GM18505 (cell line): ENCODE measurements around the gene ZC3H7A.

ENCODE experiments used
- ATAC-seq: cut with Tn5 transposase; IDR thresholded peaks from one replicate; pipeline ENCODE4 v1.9.1; 2021; ENCODE audit not compliant: unreplicated experiment
- POLR2A ChIP-seq: IDR thresholded peaks from 4 replicates; pipeline ENCODE4 v1.6.1; 2011; ENCODE audit warnings: borderline replicate concordance; ENCODE audit not compliant: insufficient read depth, insufficient read length; ENCODE audit errors: extremely low read depth

The ZC3H7A gene

DNA sequence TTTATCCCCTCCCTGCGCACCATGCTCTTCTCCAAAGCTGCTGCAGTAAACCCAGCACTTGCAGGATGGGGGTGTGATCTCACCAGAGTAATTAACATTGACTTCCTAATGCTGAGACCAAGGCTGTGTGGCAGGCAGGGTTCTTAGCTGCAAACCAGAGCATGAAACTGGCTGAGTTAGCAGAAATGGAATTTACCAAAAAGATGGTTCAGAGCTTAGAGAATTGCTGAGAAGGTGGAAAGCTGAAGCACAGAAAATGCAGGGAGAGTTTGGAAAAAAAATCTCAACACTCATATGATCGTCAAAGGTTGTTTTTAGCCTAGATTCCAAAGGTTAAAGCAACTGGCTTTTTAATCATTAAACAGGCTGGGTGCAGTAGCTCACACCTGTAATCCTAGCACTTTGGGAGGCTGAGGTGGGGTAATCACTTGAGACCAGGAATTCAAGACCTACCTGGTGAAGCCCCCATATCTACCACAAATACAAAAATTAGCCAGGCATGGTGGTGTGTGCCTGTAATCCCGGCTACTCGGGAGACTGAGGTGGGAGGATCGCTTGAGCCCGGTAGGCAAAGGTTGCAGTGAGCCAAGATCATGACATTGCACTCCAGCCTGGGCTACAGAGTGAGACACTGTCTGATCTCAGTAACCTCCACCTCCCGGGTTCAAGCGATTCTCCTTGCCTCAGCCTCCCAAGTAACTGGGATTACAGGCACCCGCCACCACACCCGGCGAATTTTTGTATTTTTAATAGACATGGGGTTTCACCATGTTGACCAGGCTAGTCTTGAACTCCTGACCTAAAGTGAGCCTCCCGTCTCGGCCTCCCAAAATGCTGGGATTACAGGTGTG is 48.4 kb downstream of the ZC3H7A start:
- no peak for TF ChIP-seq POLR2A
- ATAC-seq = no peak

DNA sequence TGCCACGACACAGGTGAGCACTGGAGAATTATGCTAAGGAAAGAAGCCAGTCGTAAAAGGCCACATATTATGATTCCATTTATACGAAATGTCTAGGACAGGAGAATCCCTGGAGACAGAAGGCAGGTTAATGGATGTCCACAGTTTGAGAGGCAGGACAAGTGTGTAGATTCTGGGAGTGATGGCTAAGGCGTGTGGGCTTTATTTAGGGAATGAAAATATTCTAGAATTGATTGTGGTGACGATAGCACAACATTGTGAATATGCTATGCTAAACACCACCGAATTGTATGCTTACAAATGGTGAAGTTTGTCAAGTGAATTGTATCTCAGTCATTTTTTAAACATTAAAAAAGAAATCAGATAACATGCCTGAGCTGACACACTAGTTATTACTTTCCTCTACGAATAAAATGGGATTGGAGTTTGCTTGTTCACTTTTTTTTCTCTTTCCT is 49.1 kb downstream of the ZC3H7A start:
- TF ChIP-seq POLR2A = no peak
- ATAC-seq = no peak

DNA sequence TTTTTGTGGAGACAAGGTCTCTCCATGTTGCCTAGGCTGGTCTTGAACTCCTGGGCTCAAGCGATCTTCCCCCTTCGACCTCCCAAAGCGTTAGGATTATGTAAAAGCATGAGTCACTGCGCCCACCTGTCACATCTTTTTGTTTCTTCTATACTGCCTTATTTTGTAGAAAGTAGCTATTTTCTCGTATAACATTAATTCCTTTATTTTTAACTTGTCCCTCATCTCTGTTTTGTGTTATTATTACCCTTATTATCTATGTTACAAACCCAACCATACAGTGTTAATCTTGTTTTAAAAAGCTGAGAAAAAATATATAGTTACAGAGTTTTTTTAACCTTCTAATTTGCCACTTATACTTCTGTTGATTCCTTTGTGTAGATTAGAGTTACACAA is 53.0 kb downstream of the ZC3H7A start:
- ATAC-seq = no peak
- no peak for TF ChIP-seq POLR2A

DNA sequence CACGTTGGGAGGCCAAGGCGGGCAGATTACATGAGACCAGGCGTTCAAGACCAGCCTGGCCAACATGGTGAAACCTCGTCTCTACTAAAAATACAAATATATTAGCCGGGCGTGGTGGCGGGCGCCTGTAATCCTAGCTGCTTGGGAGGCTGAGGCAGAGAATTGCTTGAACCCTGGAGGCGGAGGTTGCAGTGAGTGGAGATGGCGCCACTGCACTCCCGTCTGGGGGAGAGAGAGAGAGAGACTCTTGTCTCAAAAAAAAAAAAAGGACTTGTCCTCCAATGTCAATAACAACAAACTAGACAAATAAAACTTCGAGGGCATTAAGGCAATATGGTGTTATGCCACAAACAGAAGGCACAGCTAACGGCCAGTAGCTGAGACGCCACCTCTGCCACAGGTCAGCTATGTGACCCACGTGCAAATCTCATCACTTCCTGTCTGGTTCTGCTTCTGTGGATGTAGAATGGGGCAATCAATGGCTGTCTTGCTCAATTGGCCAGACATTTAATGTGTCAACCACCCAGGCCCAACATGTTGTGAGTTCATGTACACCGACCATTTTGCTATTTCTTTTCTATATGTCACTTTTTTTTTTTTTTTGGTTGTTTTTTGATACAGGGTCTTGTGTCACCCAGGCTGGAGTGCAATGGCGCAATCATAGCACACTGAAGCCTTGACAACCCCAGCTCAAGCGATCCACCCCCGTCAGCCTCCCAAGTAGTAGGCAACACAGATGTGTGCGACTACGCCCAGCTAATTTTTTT is 53.6 kb downstream of the ZC3H7A start:
- ATAC-seq = no peak
- no peak for TF ChIP-seq POLR2A

DNA sequence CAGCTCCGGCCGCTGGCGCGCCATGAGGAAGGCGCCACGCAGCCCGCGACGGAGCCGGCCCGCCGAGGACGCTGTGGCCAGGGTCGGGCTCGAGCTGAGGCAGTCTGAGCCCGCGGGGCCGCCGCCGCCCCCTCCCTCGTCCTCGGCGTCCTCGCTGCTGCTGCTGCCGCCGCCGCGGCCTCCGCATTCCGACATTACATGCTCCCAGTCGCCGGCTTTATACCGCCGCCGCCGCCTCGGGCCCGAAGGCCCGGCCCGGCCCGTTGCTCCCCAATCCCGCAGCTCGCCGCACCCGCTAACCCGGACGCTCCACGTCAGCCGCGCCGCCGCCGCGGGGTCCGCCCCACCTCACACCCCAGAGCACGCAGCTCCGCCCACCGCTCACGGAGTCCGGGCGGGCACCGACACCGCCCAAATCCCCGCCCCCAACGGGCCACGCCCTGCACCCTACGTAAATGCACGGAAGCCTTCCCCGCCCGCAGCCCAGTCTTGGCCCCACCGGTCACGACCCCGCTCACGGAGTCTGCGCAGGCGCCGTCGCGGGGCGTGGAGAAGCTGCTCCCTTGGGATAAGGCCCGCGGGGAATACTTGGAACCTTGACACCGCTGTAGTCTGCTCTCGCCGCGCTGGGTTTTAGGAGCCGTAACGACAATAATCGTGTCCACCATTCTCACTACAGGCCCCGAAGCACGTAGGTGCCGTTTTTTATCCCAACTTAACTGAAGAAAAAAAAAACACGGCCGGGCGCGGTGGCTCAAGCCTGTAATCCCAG is 54.3 kb downstream of the ZC3H7A start, which contains the start of gene TXNDC11:
TXNDC11 (minus strand) TSS at position 322 of the 772 bp plus-strand sequence; CDS start at position 195, 127 bp downstream.
- ATAC-seq = peak; percentile 94
- peak; percentile 95 for TF ChIP-seq POLR2A

DNA sequence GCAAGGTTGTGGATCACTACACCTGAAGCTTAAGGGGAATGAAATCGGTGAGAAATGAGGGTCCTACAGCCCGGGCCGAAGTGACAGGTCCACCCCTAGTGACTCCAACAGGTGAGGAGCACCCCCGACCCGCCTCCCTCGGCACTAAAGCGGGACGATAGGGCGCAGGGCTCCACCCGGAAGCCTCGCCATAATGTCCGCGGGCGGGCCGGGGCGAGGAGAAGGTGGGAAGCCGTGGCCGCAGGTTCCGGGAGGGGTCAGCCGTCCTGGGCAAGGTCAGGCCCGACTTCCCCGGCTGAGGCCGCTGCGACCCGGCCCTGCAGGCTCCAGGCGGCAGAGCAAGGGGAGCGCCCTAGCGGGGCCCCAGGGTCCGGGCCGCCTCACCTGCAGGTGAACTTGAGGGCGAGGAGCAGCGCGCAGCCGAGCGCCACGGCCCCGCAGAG is 54.9 kb downstream of the ZC3H7A start:
- ATAC-seq = peak; percentile 32
- TF ChIP-seq POLR2A = no peak

DNA sequence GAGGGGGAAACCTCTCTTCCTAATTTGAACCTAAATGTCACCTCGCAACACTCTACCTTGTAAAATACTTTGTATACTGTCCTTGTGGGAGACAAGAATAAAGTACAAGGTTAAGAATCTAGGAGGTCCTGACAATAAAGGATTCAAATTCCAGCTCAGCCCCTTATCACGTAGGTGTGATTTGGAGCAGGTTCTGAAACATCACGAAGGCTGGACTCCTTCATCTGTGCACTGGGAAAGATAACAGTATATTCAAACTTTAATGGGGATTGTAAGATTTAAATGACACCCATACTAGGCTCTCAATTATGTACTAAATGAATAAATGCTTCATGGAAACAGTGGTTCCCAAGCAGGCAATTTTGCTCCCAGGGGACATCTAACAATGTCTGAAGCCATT is 56.5 kb downstream of the ZC3H7A start:
- ATAC-seq = no peak
- no peak for TF ChIP-seq POLR2A

DNA sequence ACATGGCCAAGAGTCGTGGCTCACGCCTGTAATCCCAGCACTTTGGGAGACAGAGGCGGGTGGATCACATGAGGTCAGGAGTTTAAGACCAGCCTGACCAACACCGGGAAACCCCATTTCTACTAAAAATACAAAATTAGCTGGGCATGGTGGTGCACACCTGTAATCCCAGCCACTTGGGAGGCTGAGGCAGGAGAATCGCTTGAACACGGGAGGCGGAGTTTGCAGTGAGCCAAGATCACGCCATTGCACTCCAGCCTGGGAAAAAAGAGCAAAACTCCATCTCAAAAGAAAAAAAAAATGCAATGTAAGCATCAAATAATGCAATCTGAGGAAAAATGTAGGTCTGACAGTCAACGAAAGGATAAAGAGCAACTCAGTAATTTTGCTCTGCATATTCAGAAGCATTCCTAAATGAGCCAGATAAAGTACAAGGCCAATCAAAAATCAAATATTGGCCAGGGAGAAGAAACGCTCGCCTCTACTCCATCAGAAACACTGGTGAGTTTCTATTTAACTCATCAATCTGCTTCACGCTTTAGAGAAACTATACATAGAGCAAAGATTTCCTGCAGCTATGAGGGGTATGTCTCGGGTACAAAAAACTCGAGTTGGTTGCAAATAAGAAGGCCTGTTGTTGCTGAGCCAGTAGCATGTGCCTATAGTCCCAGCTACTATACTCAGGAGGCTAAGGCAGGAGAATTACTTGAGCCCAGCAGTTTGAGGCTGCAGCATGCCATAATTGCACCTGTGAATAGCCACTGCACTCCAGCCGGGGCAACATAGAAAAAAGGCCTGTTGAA is 58.1 kb downstream of the ZC3H7A start:
- TF ChIP-seq POLR2A = peak; percentile 15
- no peak for ATAC-seq

DNA sequence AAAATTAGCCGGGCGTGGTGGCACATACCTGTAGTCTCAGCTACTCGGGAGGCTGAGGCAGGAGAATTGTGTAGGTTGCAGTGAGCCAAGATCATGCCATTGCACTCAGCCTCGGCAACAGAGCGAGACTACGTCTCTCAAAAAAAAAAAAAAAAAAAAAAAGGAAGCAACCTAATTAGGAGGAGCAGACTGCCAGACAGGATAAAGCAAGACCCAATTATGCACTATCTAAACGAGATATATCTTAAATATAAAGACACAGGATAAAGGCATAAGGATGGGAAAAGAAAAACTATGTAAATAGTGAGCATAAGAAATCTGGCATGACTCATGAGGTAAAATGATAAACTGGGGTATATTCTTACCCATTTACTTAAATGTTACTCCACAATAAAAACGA is 59.3 kb downstream of the ZC3H7A start:
- TF ChIP-seq POLR2A = no peak

DNA sequence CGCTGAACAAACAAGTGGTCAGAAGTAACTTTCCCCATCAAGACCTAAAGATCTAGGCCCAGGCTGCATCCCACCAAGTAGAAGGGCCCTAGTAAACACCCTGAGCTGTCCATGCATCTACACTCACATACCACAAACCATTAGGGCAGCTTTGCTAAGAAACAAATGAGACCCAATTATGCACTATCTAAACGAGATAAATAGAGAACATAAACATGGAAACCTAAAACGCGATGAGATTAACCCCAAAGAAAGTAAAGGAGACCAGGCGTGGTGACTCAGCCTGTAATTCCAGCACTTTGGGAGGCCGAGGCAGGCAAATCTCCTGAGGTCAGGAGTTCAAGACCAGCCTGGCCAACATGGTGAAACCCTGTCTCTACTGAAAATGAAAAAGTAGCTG is 60.2 kb downstream of the ZC3H7A start:
- ATAC-seq = no peak
- no peak for TF ChIP-seq POLR2A

More for the DNA sequence above, 59.3 kb downstream of the ZC3H7A start:
- no peak for ATAC-seq

DNA sequence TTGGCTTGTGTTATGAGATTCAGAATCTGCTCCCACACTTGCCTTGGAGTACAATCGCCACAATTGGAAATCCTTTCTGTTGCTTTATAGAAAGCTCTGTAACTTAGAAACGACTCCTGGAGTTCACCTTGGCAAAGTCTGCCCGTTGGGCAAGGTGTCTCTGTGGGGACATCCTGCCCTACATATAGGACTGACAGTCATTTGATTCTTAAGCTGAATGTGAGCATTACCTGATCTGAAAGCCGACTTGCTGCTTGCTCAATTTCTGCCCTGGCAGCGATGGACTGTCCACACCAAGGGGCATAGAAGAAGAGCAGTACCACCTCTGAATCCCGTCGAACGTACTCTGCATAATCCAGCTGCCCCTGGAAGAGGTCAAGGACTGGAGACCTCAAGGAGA is 61.3 kb downstream of the ZC3H7A start:
- TF ChIP-seq POLR2A = no peak
- no peak for ATAC-seq

DNA sequence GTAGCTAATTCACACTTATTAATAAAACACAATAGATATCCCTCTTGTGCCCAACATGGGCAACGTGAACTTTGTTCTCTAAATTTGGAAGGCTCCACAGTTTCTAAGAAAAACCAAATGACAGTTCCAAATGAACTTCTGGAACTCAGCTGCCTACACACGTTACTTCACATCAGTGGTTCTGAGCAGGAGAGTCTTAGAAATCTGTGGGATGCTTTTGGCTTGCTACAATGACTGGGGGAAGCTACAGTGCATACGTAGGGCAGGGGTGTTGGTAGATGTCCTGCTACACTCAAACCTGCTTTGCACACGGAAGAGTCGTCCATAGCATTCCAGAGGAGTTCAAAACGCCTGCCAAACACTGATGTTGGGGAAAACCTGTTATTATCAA is 62.4 kb downstream of the ZC3H7A start:
- no peak for ATAC-seq

DNA sequence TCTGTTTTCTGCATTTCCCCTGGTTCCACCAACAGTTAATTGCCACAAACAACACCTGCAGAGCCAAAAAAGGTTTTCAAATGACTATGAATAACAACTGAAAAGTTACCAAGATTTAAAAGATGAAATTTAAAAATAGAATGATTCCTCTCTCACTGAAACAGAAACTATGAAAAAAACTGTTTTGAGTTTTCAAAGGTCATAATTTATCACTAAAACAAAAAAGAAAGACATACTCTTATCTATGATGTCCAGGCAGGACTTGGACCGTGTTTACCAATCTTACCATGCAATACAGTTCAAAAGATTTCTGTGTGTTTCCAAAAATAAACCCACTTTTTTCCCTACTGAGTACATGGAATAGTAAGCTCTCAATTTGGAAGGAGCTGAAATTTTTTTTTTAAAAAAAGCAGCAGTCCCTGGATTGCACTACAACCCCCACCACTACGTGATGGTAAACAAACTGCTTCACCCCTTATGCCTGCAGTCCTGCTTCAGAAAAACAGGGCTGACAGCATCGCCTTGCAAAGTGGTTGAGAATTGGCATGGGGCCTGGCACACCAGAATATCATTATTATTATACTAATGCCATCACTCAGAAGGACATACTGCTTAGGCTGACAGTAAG is 62.9 kb downstream of the ZC3H7A start:
- no peak for TF ChIP-seq POLR2A
- no peak for ATAC-seq

More for the DNA sequence above, 62.4 kb downstream of the ZC3H7A start:
- TF ChIP-seq POLR2A = no peak

DNA sequence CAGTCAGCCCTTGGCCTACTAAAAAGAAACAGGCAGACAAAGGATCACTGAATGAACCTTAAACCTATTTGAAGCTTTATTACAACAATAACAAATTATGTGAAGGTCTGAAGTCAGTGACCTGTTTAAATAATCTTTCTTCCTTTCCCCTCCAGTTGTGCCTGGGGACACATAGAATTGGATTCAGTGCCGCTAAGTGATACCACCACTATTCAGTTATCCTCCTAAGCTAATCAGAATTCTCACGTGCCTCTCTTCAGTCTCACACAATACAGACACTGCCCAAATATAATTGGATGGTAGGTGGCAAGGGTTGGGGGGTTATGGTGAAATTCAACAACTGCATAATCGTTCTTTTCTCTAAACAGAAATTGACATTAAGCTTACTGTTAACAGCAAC is 65.8 kb downstream of the ZC3H7A start:
- ATAC-seq = no peak
- no peak for TF ChIP-seq POLR2A
